H1 (cell line): ENCODE data around the gene TTC28. TPM values are rescaled to one million over a fixed set of nuclear protein-coding genes. Genes with fewer than 3 reads are reported as not detected.

ENCODE experiments used
- CTCF ChIA-PET: fragments of 300-600 bp; sonication (Branson Sonifier 250); formaldehyde crosslinking; loops from one replicate; lab custom pipeline; 2021; ENCODE audit not compliant: partially characterized antibody; lab: Charles Lee
- POLR2A ChIA-PET: fragments of 300-600 bp; sonication (Branson Sonifier 250); formaldehyde crosslinking; loops from one replicate; lab custom pipeline; 2021; ENCODE audit warnings: inconsistent platforms; ENCODE audit not compliant: partially characterized antibody; lab: Charles Lee
- DNase-seq, 2 experiments: peaks; one replicate each; pipeline versions ENCODE4 v3.0.0 to v3.0.0-alpha.2; 2010 to 2022; ENCODE audit warnings: low spot score in 2 of 2, low read depth in 1 of 2, mixed read lengths in 1 of 2
- FAIRE-seq: peaks from 2 replicates; lab custom pipeline; 2011; peaks lifted over from hg19 to GRCh38; lab: Jason Lieb, UNC
- H2AFZ ChIP-seq: 2 replicates; pipeline ENCODE4 v1.8.1; 2012; ENCODE audit warnings: low read length, inconsistent platforms
- H2AK5ac ChIP-seq: 2 replicates; pipeline ENCODE4 v1.6.1; 2013; ENCODE audit warnings: low read depth, low read length
- H2BK120ac ChIP-seq: replicated peaks from 2 replicates; pipeline ENCODE3; 2013; ENCODE audit warnings: low read depth, low read length, inconsistent platforms
- H2BK12ac ChIP-seq: 2 replicates; pipeline ENCODE4 v1.6.1; 2013; ENCODE audit warnings: low read depth, low read length
- H2BK15ac ChIP-seq: 2 replicates; pipeline ENCODE4 v1.6.1; 2013; ENCODE audit warnings: low read length
- H2BK20ac ChIP-seq: 2 replicates; pipeline ENCODE4 v1.6.1; 2013; ENCODE audit warnings: low read length
- H2BK5ac ChIP-seq: 2 replicates; pipeline ENCODE4 v1.6.1; 2013; ENCODE audit warnings: low read depth, low read length
- H3K14ac ChIP-seq: 2 replicates; pipeline ENCODE4 v1.6.1; 2013; ENCODE audit warnings: inconsistent platforms; ENCODE audit not compliant: insufficient read length
- H3K18ac ChIP-seq: 2 replicates; pipeline ENCODE4 v1.6.1; 2013; ENCODE audit warnings: low read length; ENCODE audit errors: extremely low read depth
- H3K23ac ChIP-seq: 2 replicates; pipeline ENCODE4 v1.6.1; 2013; ENCODE audit warnings: inconsistent platforms; ENCODE audit not compliant: insufficient read length
- H3K23me2 ChIP-seq: 2 replicates; pipeline ENCODE4 v1.6.1; 2013; ENCODE audit warnings: low read depth, low read length
- H3K27ac ChIP-seq: 2 replicates; pipeline ENCODE4 v1.6.1; 2011; ENCODE audit warnings: low read depth, low read length, inconsistent platforms
- H3K27me3 ChIP-seq, 4 experiments: replicated peaks in 1 of 4; 1 replicate in 1 of 4; 2 replicates in 3 of 4; pipeline versions ENCODE4 v1.6.1 to v1.8.1; 2011 to 2013; ENCODE audit warnings: low read length in 3 of 4, mild to moderate bottlenecking in 3 of 4, inconsistent platforms in 2 of 4, mixed read lengths in 2 of 4, moderate library complexity in 1 of 4; ENCODE audit not compliant: control insufficient read depth in 3 of 4, insufficient read depth in 3 of 4; ENCODE audit errors: extremely low read depth in 1 of 4
- H3K36me3 ChIP-seq, 4 experiments: 2 replicates each; pipeline versions ENCODE4 v1.6.1 to v1.8.1; 2011 to 2013; ENCODE audit warnings: mild to moderate bottlenecking in 4 of 4, low read length in 3 of 4, moderate library complexity in 2 of 4, control low read depth in 1 of 4, inconsistent platforms in 1 of 4; ENCODE audit not compliant: insufficient read depth in 4 of 4, control insufficient read depth in 2 of 4
- H3K4ac ChIP-seq: replicated peaks from 2 replicates; pipeline ENCODE3; 2013; ENCODE audit warnings: low read length, low read depth, mixed read lengths, inconsistent platforms; ENCODE audit not compliant: insufficient read length
- H3K4me1 ChIP-seq, 4 experiments: replicated peaks in 1 of 4; 1 replicate in 1 of 4; 2 replicates in 3 of 4; pipeline versions ENCODE4 v1.6.1 to v1.8.1; 2011 to 2013; ENCODE audit warnings: low read length in 3 of 4, inconsistent platforms in 2 of 4, mixed read lengths in 1 of 4; ENCODE audit not compliant: insufficient read depth in 4 of 4, control insufficient read depth in 3 of 4
- H3K4me2 ChIP-seq, 2 experiments: 2 replicates each; pipeline versions ENCODE4 v1.6.1 to v1.8.1; 2011 to 2013; ENCODE audit warnings: low read depth in 2 of 2, low read length in 2 of 2, control low read depth in 1 of 2, inconsistent platforms in 1 of 2, mild to moderate bottlenecking in 1 of 2; ENCODE audit not compliant: insufficient read depth in 1 of 2
- H3K4me3 ChIP-seq, 4 experiments: fragments of 200-600, 300-600 bp in 1 of 4; sonication (generic), shearing (Covaris generic), sonication (Bioruptor Twin) in 1 of 4; 2 replicates each; pipeline versions ENCODE4 v1.5.1 to v1.8.1; 2011 to 2016; ENCODE audit warnings: low read length in 4 of 4, low read depth in 3 of 4, control low read depth in 2 of 4, inconsistent platforms in 2 of 4, mild to moderate bottlenecking in 2 of 4, mixed read lengths in 1 of 4, moderate library complexity in 1 of 4; ENCODE audit not compliant: insufficient read depth in 2 of 4; ENCODE audit errors: extremely low read depth in 1 of 4
- H3K56ac ChIP-seq: replicated peaks from 2 replicates; pipeline ENCODE3; 2013; ENCODE audit warnings: low read depth, mild to moderate bottlenecking, mixed read lengths, low read length, inconsistent platforms; ENCODE audit not compliant: insufficient read length
- H3K79me1 ChIP-seq: 2 replicates; pipeline ENCODE4 v1.6.1; 2013; ENCODE audit warnings: low read depth, low read length, control low read depth
- H3K79me2 ChIP-seq, 2 experiments: 2 replicates each; pipeline versions ENCODE4 v1.6.1 to v1.8.1; 2012 to 2013; ENCODE audit warnings: low read length in 2 of 2, mild to moderate bottlenecking in 2 of 2, inconsistent platforms in 1 of 2; ENCODE audit not compliant: insufficient read depth in 2 of 2, control insufficient read depth in 1 of 2
- H3K9ac ChIP-seq, 4 experiments: replicated peaks in 1 of 4; 1 replicate in 1 of 4; 2 replicates in 3 of 4; pipeline versions ENCODE4 v1.6.1 to v1.8.1; 2011 to 2013; ENCODE audit warnings: low read depth in 3 of 4, low read length in 3 of 4, control low read depth in 2 of 4, mild to moderate bottlenecking in 2 of 4, moderate library complexity in 2 of 4, inconsistent platforms in 1 of 4; ENCODE audit errors: extremely low read depth in 1 of 4
- H3K9me3 ChIP-seq, 2 experiments: 2 replicates each; pipeline versions ENCODE4 v1.6.1 to v1.8.1; 2012 to 2013; ENCODE audit warnings: mild to moderate bottlenecking in 2 of 2, moderate library complexity in 2 of 2, control low read depth in 1 of 2, inconsistent platforms in 1 of 2, low read depth in 1 of 2, low read length in 1 of 2, mixed read lengths in 1 of 2; ENCODE audit not compliant: insufficient read depth in 2 of 2
- H4K20me1 ChIP-seq, 2 experiments: replicated peaks in 1 of 2; 2 replicates each; pipeline versions ENCODE3 to v1.8.1; 2011 to 2013; ENCODE audit warnings: inconsistent platforms in 2 of 2, low read length in 2 of 2, mild to moderate bottlenecking in 1 of 2; ENCODE audit not compliant: insufficient read depth in 2 of 2, control insufficient read depth in 1 of 2
- H4K5ac ChIP-seq: 2 replicates; pipeline ENCODE4 v1.6.1; 2013; ENCODE audit warnings: low read length, low read depth, mixed read lengths, inconsistent platforms; ENCODE audit not compliant: insufficient read length
- H4K8ac ChIP-seq: 2 replicates; pipeline ENCODE4 v1.8.0; 2013; ENCODE audit warnings: mild to moderate bottlenecking, moderate library complexity, low read length, inconsistent platforms; ENCODE audit not compliant: insufficient read depth; ENCODE audit errors: extremely low read depth
- H4K91ac ChIP-seq: replicated peaks from 2 replicates; pipeline ENCODE3; 2013; ENCODE audit warnings: low read length, mixed read lengths, inconsistent platforms; ENCODE audit not compliant: insufficient read length
- NANOG ChIP-seq: IDR thresholded peaks from 2 replicates; pipeline ENCODE4 v1.6.1; 2011; ENCODE audit warnings: low read length, low read depth, mild to moderate bottlenecking, inconsistent platforms; ENCODE audit not compliant: insufficient read depth, poor library complexity, severe bottlenecking
- WGBS, 2 experiments: shearing (Covaris generic) in 1 of 2; methylation state at CpG; one replicate each; pipeline versions ENCODE4 v1.1.6 to v1.1.7; 2013 to 2015; ENCODE audit warnings: low lambda C conversion rate in 2 of 2, mixed read lengths in 2 of 2, inconsistent platforms in 1 of 2, low coverage in 1 of 2, missing lambda C conversion rate in 1 of 2; ENCODE audit not compliant: insufficient replicate concordance in 2 of 2, insufficient coverage in 1 of 2, insufficient read length in 1 of 2; ENCODE audit errors: extremely low coverage in 1 of 2, missing lambda C conversion rate in 1 of 2; 5-methylcytosine and 5-hydroxymethylcytosine counted together
- polyA plus RNA-seq, 7 experiments: library from polyadenylated mRNA; depleted of rRNA in 3 of 7; stranded (reverse) in 5 of 7; unstranded in 2 of 7; fragments of >200 nt in 5 of 7; fragments of 200-250 nt in 2 of 7; gene quantifications; 1 replicate in 5 of 7; 2 replicates in 1 of 7; 4 replicates in 1 of 7; pipeline versions ENCODE4 v1.2.1 to v1.2.3, GENCODE V29; 2011 to 2013; ENCODE audit warnings: missing spikeins in 2 of 7, mixed read lengths in 2 of 7
- total RNA-seq: library from RNA; stranded (reverse); fragmentation: NEBNext Ultra II Directional; extraction: Animal tissue kit (Norgen Biotek cat#: 25700); gene quantifications from 2 replicates; pipeline ENCODE4 v1.2.1, GENCODE V29; 2021

Gene TTC28
- total and polyA plus RNA-seq, 2 of the 8 experiments (the other 6 are each of a cell fraction or from before 2014, with no cell fraction given), result 2.6 to 12.6 TPM

DNA sequence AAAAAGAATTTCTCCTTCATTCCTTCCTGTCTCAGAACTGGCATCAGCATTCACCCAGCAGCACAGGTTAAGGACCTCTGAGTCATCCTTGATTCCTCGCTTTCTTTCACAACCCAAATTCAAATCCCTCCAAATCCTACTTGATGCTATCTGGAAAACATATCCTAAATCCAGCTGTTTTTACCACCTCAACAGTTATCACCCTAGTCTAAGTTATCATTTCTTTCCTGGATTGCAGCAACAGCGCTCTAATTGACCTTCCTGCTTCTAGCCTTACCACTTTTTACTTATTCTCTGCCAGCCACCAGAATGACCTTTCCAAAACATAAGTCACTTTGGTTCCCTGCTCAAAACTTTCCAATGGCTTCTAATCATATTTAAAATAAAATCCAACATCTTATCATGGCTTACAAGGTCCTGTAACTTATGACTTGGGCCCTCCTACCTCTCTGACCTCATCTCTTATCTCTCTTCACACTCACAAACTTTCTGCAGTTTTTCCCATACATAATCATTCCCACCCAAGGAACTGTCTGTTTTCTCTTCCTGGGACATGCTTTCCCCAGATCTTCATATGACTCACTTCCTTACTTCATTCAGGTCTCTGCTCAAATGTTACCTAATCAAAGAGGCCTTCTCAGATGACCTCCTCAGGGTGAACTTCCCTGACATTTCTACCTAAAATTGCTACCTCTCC is 119.4 kb downstream of the TTC28 start:
- WGBS, 2 experiments, result 76% methylated on average over 2 of the region's 2 CpGs; no CpG with 5 or more reads in 1 of the 2 experiments
- no peak overlapping the region for H3K14ac ChIP-seq
- no peaks in the 10 kb centered on the region for H3K79me2 ChIP-seq
- no peaks in the 10 kb centered on the region for H3K23me2 ChIP-seq
- H4K5ac ChIP-seq, result no peak overlapping the region
- H2AFZ ChIP-seq, result no peak overlapping the region
- no peaks in the 10 kb centered on the region for H4K20me1 ChIP-seq
- no peak overlapping the region for H2BK5ac ChIP-seq
- no peak overlapping the region for H2BK120ac ChIP-seq
- H4K91ac ChIP-seq, result no peak overlapping the region
- H3K4me1 ChIP-seq, result no peaks in the 10 kb centered on the region
- H3K27me3 ChIP-seq, result no peaks in the 10 kb centered on the region
- H3K18ac ChIP-seq, result no peak overlapping the region
- no peaks in the 10 kb centered on the region for H3K36me3 ChIP-seq
- H3K4me3 ChIP-seq, result no peak overlapping the region
- H3K23ac ChIP-seq, result no peak overlapping the region
- DNase-seq (no peak), FAIRE-seq (no peak)
- H4K8ac ChIP-seq, result no peak overlapping the region
- H2BK12ac ChIP-seq, result no peak overlapping the region
- TF ChIP-seq NANOG, result no peak
- ChIA-PET POLR2A (no interaction called here), CTCF (interaction anchor here (0.6 kb wide), 2 partner anchors 433 to 650 kb away, joined by 3 to 4 read pairs; no protein-coding TSS in a partner anchor)
- H3K9ac ChIP-seq, result no peak overlapping the region
- no peak overlapping the region for H2BK15ac ChIP-seq
- H2AK5ac ChIP-seq, result no peak overlapping the region
- no peak overlapping the region for H3K4ac ChIP-seq
- no peaks in the 10 kb centered on the region for H3K9me3 ChIP-seq
- no peak overlapping the region for H3K4me2 ChIP-seq
- H3K79me1 ChIP-seq, result no peaks in the 10 kb centered on the region
- no peak overlapping the region for H3K56ac ChIP-seq
- no peak overlapping the region for H3K27ac ChIP-seq
- no peak overlapping the region for H2BK20ac ChIP-seq
